BJ (cell line): Measurements from ENCODE around the gene SFR1. TPM values are rescaled to one million over a fixed set of nuclear protein-coding genes. Genes with fewer than 3 reads are reported as not detected.
"Not testable (repeated sequence)": the region's sequence is repeated elsewhere in the genome, so short reads cannot be mapped to it uniquely, and the experiment has no call there.

ENCODE experiments used
- CTCF ChIA-PET: fragments of 350-600 bp; formaldehyde crosslinking; extraction: SDS; loops from one replicate; lab custom pipeline; 2021; ENCODE audit warnings: antibody characterized with exemption, inconsistent platforms; lab: Yijun Ruan, JAX
- POLR2A ChIA-PET: fragments of 300-600 bp; sonication (Branson Sonifier 250); formaldehyde crosslinking; extraction: SDS; loops from one replicate; lab custom pipeline; 2021; ENCODE audit warnings: antibody characterized with exemption; lab: Charles Lee
- DNase-seq: peaks from one replicate; pipeline ENCODE4 v3.0.0-alpha.2; 2011; ENCODE audit warnings: low read depth
- H3K27me3 ChIP-seq: 2 replicates; pipeline ENCODE4 v1.6.0; 2011; ENCODE audit warnings: low read length; ENCODE audit not compliant: control insufficient read depth, insufficient read depth
- H3K36me3 ChIP-seq: 2 replicates; pipeline ENCODE4 v1.5.1; 2011; ENCODE audit warnings: low read length; ENCODE audit not compliant: control insufficient read depth, insufficient read depth
- H3K4me3 ChIP-seq: 2 replicates; pipeline ENCODE4 v1.5.1; 2011; ENCODE audit warnings: low read depth, mild to moderate bottlenecking, control low read depth, low read length
- CTCF ChIP-seq: IDR thresholded peaks from 2 replicates; pipeline ENCODE4 v1.5.1; 2011; ENCODE audit warnings: low read depth, mild to moderate bottlenecking, control low read depth, inconsistent platforms, low read length, moderate library complexity; ENCODE audit not compliant: insufficient read depth
- polyA plus RNA-seq: library from polyadenylated mRNA; depleted of rRNA; stranded (reverse); fragments of >200 nt; gene quantifications from 2 replicates; pipeline ENCODE4 v1.2.3, GENCODE V29; 2011

SFR1 gene
- polyA plus RNA-seq, 1 experiment: 1.5 TPM

- peaks cover 8% of the 10 kb centered on the region for H3K27me3 ChIP-seq
- H3K4me3 ChIP-seq: no peak overlapping the region
- POLR2A ChIA-PET: interaction anchor here (0.6 kb wide), 1 partner anchor 656 kb away, joined by 3 read pairs; no protein-coding TSS in a partner anchor
- H3K36me3 ChIP-seq: no peaks in the 10 kb centered on the region
- DNase-seq: no peak
- CTCF ChIA-PET: interaction anchor here (1.6 kb wide), 1 partner anchor 101 kb away, joined by 5 read pairs; no protein-coding TSS in a partner anchor
- TF ChIP-seq CTCF: no peak
These were observed 24.9 kb downstream of the SFR1 start for GRCh38 chr10:104146882-104147281.

GRCh38 chr10:104150139-104150538 lies 28.2 kb downstream of the SFR1 start:
- Histone ChIP-seq H3K36me3 (no peaks in the 10 kb centered on the region), H3K4me3 (no peak overlapping the region), H3K27me3 (peaks cover 7% of the 10 kb centered on the region)
- no peak for TF ChIP-seq CTCF
- ChIA-PET POLR2A (no interaction called here), CTCF (interaction anchor here (0.9 to 1.2 kb wide), 2 partner anchors 9 to 11 kb away, joined by 3 read pairs; no protein-coding TSS in a partner anchor)
- DNase-seq: no peak

DNA sequence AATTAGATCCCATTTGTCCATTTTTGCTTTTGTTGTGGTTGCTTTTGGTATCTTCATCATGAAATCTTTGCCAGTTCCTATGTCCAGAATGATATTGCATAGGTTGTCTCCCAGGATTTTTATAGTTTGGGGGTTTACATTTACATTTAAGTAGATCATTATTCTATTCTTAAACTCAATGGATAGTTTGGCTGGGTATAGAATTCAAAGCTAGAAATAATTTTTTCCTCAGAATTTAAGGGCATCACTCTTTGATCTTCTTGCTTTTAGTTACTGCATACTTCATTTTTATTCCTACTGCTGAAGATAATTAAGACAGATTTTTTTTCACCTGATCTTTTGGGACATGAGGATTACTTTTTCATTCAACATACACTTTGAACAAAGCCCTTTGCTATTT lies 29.8 kb downstream of the SFR1 start:
- Histone ChIP-seq H3K36me3 (no peaks in the 10 kb centered on the region), H3K27me3 (peaks cover 10% of the 10 kb centered on the region), H3K4me3 (no peak overlapping the region)
- ChIA-PET POLR2A (no interaction called here), CTCF (no interaction called here)
- DNase-seq: no peak
- no peak for TF ChIP-seq CTCF

GRCh38 chr10:104155591-104155990 lies 33.6 kb downstream of the SFR1 start:
- POLR2A ChIA-PET: no interaction called here
- peaks cover 9% of the 10 kb centered on the region for H3K27me3 ChIP-seq
- no peak for TF ChIP-seq CTCF

GRCh38 chr10:104170610-104171254 lies 48.8 kb downstream of the SFR1 start:
- Histone ChIP-seq H3K4me3 (no peak overlapping the region), H3K27me3 (peaks cover 11% of the 10 kb centered on the region), H3K36me3 (no peaks in the 10 kb centered on the region)
- ChIA-PET POLR2A (no interaction called here), CTCF (no interaction called here)
- DNase-seq: no peak
- TF ChIP-seq CTCF: no peak

More at GRCh38 chr10:104155591-104155990, 33.6 kb downstream of the SFR1 start:
- Histone ChIP-seq H3K4me3 (no peak overlapping the region), H3K36me3 (no peaks in the 10 kb centered on the region)
- CTCF ChIA-PET: no interaction called here
- no peak for DNase-seq

GRCh38 chr10:104174136-104174535 lies 52.2 kb downstream of the SFR1 start:
- CTCF ChIA-PET: interaction anchor here (1.4 kb wide), 1 partner anchor 14 kb away, joined by 3 read pairs; no protein-coding TSS in a partner anchor
- H3K27me3 ChIP-seq, H3K36me3 ChIP-seq, POLR2A ChIA-PET, H3K4me3 ChIP-seq, DNase-seq: not testable (repeated sequence)
